GM19025 (cell line): ENCODE results near the gene ACACB.

Source experiments
- ATAC-seq: cut with Tn5 transposase; IDR thresholded peaks from one replicate; pipeline ENCODE4 v1.9.1; 2021; ENCODE audit warnings: mild to moderate bottlenecking, low read depth, moderate library complexity; ENCODE audit not compliant: unreplicated experiment

ACACB gene

GRCh38 chr12:109271418-109271817 is 155.0 kb downstream of the ACACB start:
- ATAC-seq = no peak

- no peak for ATAC-seq
Measured at GRCh38 chr12:109273354-109273753, 157.0 kb downstream of the ACACB start.

GRCh38 chr12:109274381-109274780 is 158.0 kb downstream of the ACACB start:
- ATAC-seq = no peak

- ATAC-seq = no peak
Measured at GRCh38 chr12:109275173-109275572, 158.8 kb downstream of the ACACB start.

GRCh38 chr12:109276160-109276559 is 159.8 kb downstream of the ACACB start:
- ATAC-seq = no peak

- no peak for ATAC-seq
Measured at GRCh38 chr12:109277255-109277898, 161.0 kb downstream of the ACACB start.

GRCh38 chr12:109277899-109278762 is 161.7 kb downstream of the ACACB start:
- no peak for ATAC-seq

GRCh38 chr12:109278912-109279311 is 162.5 kb downstream of the ACACB start:
- no peak for ATAC-seq

- no peak for ATAC-seq
Measured at GRCh38 chr12:109279525-109279924, 163.1 kb downstream of the ACACB start.

- no peak for ATAC-seq
Measured at GRCh38 chr12:109281452-109281851, 165.1 kb downstream of the ACACB start.

- ATAC-seq = no peak
Measured at GRCh38 chr12:109284392-109284791, 168.0 kb downstream of the ACACB start.

- no peak for ATAC-seq
Measured at GRCh38 chr12:109286252-109286651, 169.9 kb downstream of the ACACB start.

GRCh38 chr12:109286652-109287051 is 170.3 kb downstream of the ACACB start:
- ATAC-seq = no peak

GRCh38 chr12:109287181-109287580 is 170.8 kb downstream of the ACACB start:
- ATAC-seq = no peak

- ATAC-seq = no peak
Measured at GRCh38 chr12:109287811-109288469, 171.6 kb downstream of the ACACB start.

- ATAC-seq = no peak
Measured at GRCh38 chr12:109288571-109288970, 172.2 kb downstream of the ACACB start.

GRCh38 chr12:109289004-109289403 is 172.6 kb downstream of the ACACB start:
- ATAC-seq = no peak

GRCh38 chr12:109289551-109289950 is 173.2 kb downstream of the ACACB start:
- ATAC-seq = no peak

GRCh38 chr12:109290061-109290460 is 173.7 kb downstream of the ACACB start:
- ATAC-seq = no peak

GRCh38 chr12:109291117-109291516 is 174.7 kb downstream of the ACACB start:
- no peak for ATAC-seq
